Vagina (tissue), 2 donors: ENCODE data around the gene LYPD6.

Source experiments
- POLR2A ChIP-seq, 2 donors: fragments of 450-650 bp; IDR thresholded peaks; one replicate each; pipeline ENCODE4 v1.6.1; 2017; ENCODE audit warnings: antibody characterized with exemption in 2 of 2, mild to moderate bottlenecking in 2 of 2, moderate library complexity in 2 of 2
- POLR2AphosphoS5 ChIP-seq, 2 donors: sonication (generic); formaldehyde crosslinking; IDR thresholded peaks; one replicate each; pipeline ENCODE4 v1.9.0; 2017; ENCODE audit warnings: antibody characterized with exemption in 2 of 2, mild to moderate bottlenecking in 2 of 2, low read depth in 1 of 2; ENCODE audit not compliant: insufficient read depth in 1 of 2
- TF ChIP-seq, protein P1 (sequence below), 3 experiments: fragments of 450-650 bp in 2 of 3; fragments of 200-600 bp in 1 of 3; sonication (generic) in 1 of 3; IDR thresholded peaks; one replicate each; pipeline ENCODE4 v1.5.1; 2017 to 2019; ENCODE audit warnings: antibody characterized with exemption in 3 of 3, mild to moderate bottlenecking in 2 of 3, moderate library complexity in 2 of 3

DNA sequence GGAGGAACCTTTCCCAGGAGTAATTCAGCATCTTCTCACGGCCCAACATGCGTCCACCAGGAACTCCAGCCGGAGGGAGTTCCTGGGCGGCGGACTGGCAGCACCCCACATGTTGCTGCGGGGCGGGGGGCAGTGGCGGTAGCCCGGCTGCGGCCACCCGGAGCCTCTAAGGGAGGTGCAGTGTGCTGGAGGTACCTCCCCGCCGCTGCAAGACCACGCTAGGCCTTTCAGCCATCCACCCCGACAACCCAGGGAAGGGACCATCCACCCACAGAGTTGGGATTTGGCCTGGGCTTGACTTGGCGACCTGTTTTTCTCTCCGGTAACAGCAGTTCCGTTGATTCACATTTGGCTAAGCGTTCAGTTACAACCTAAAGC is 625 bp downstream of the LYPD6 start:
- no peak for TF ChIP-seq POLR2A (IDR thresholded peaks at IDR 0.05)
- TF ChIP-seq, protein P1, sequence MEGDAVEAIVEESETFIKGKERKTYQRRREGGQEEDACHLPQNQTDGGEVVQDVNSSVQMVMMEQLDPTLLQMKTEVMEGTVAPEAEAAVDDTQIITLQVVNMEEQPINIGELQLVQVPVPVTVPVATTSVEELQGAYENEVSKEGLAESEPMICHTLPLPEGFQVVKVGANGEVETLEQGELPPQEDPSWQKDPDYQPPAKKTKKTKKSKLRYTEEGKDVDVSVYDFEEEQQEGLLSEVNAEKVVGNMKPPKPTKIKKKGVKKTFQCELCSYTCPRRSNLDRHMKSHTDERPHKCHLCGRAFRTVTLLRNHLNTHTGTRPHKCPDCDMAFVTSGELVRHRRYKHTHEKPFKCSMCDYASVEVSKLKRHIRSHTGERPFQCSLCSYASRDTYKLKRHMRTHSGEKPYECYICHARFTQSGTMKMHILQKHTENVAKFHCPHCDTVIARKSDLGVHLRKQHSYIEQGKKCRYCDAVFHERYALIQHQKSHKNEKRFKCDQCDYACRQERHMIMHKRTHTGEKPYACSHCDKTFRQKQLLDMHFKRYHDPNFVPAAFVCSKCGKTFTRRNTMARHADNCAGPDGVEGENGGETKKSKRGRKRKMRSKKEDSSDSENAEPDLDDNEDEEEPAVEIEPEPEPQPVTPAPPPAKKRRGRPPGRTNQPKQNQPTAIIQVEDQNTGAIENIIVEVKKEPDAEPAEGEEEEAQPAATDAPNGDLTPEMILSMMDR (IDR thresholded peaks at IDR 0.05): no peak
- TF ChIP-seq POLR2AphosphoS5 (IDR thresholded peaks at IDR 0.05; ENCODE audit: insufficient read depth in 1 of 2, low read depth in 1 of 2): no peak
